Measurements from ENCODE around the gene FAM107B.

The FAM107B gene

GRCh38 chr10:14736043-14736442 is 38.7 kb downstream of the FAM107B start:
- Histone ChIP-seq H3K9ac (no peak overlapping the region), H3K79me2 (no peaks in the 10 kb centered on the region), H3K36me3 (ENCODE audit: control insufficient read depth, insufficient read depth, low read length) (no peaks in the 10 kb centered on the region), H3K4me2 (ENCODE audit: low read length) (no peak overlapping the region), H3K4me3 (ENCODE audit: low read depth, low read length) (no peak overlapping the region), H2AFZ (no peak overlapping the region), H3K4me1 (no peaks in the 10 kb centered on the region), H3K9me3 (ENCODE audit: control insufficient read depth, low read length) (no peaks in the 10 kb centered on the region), H3K27me3 (ENCODE audit: control insufficient read depth, insufficient read depth, low read length) (no peaks in the 10 kb centered on the region), H3K27ac (no peak overlapping the region)
- no peak for TF ChIP-seq CTCF (IDR thresholded peaks at IDR 0.05)

GRCh38 chr10:14731875-14732512 is 42.7 kb downstream of the FAM107B start:
- H3K9me3 ChIP-seq (ENCODE audit: control insufficient read depth, low read length): no peaks in the 10 kb centered on the region
- H3K4me1 ChIP-seq: no peaks in the 10 kb centered on the region
- no peak overlapping the region for H3K9ac ChIP-seq
- no peak overlapping the region for H2AFZ ChIP-seq
- no peaks in the 10 kb centered on the region for H3K36me3 ChIP-seq (ENCODE audit: control insufficient read depth, insufficient read depth, low read length)
- no peak overlapping the region for H3K4me3 ChIP-seq (ENCODE audit: low read depth, low read length)
- no peaks in the 10 kb centered on the region for H3K27me3 ChIP-seq (ENCODE audit: control insufficient read depth, insufficient read depth, low read length)
- TF ChIP-seq CTCF (IDR thresholded peaks at IDR 0.05): no peak
- H3K27ac ChIP-seq: no peak overlapping the region
- H3K4me2 ChIP-seq (ENCODE audit: low read length): no peak overlapping the region
- H3K79me2 ChIP-seq: no peaks in the 10 kb centered on the region

GRCh38 chr10:14728346-14728745 is 46.4 kb downstream of the FAM107B start:
- H2AFZ ChIP-seq: no peak overlapping the region
- no peaks in the 10 kb centered on the region for H3K9me3 ChIP-seq (ENCODE audit: control insufficient read depth, low read length)
- no peak overlapping the region for H3K4me3 ChIP-seq (ENCODE audit: low read depth, low read length)
- no peak overlapping the region for H3K4me2 ChIP-seq (ENCODE audit: low read length)
- H3K4me1 ChIP-seq: no peaks in the 10 kb centered on the region
- H3K27me3 ChIP-seq (ENCODE audit: control insufficient read depth, insufficient read depth, low read length): no peaks in the 10 kb centered on the region
- H3K27ac ChIP-seq: no peak overlapping the region
- no peak for TF ChIP-seq CTCF (IDR thresholded peaks at IDR 0.05)
- H3K9ac ChIP-seq: no peak overlapping the region
- no peaks in the 10 kb centered on the region for H3K36me3 ChIP-seq (ENCODE audit: control insufficient read depth, insufficient read depth, low read length)
- H3K79me2 ChIP-seq: no peaks in the 10 kb centered on the region

- no peaks in the 10 kb centered on the region for H3K27me3 ChIP-seq (ENCODE audit: control insufficient read depth, insufficient read depth, low read length)
These were observed 46.8 kb downstream of the FAM107B start for GRCh38 chr10:14727924-14728323.

More at GRCh38 chr10:14727924-14728323, 46.8 kb downstream of the FAM107B start:
- no peak for TF ChIP-seq CTCF (IDR thresholded peaks at IDR 0.05)
- Histone ChIP-seq H3K4me2 (ENCODE audit: low read length) (no peak overlapping the region), H3K36me3 (ENCODE audit: control insufficient read depth, insufficient read depth, low read length) (no peaks in the 10 kb centered on the region), H3K4me3 (ENCODE audit: low read depth, low read length) (no peak overlapping the region), H2AFZ (no peak overlapping the region), H3K4me1 (no peaks in the 10 kb centered on the region), H3K27ac (no peak overlapping the region), H3K9ac (no peak overlapping the region), H3K79me2 (no peaks in the 10 kb centered on the region), H3K9me3 (ENCODE audit: control insufficient read depth, low read length) (no peaks in the 10 kb centered on the region)

Data from parathyroid adenoma (tissue), 2 donors.